ENCODE data around the gene PPFIA1. TPM values are rescaled to one million over a fixed set of nuclear protein-coding genes. Genes with fewer than 3 reads are reported as not detected.

Gene PPFIA1
- total RNA-seq, 2 donors from 2014 or later, result 46.9 to 47.5 TPM

DNA sequence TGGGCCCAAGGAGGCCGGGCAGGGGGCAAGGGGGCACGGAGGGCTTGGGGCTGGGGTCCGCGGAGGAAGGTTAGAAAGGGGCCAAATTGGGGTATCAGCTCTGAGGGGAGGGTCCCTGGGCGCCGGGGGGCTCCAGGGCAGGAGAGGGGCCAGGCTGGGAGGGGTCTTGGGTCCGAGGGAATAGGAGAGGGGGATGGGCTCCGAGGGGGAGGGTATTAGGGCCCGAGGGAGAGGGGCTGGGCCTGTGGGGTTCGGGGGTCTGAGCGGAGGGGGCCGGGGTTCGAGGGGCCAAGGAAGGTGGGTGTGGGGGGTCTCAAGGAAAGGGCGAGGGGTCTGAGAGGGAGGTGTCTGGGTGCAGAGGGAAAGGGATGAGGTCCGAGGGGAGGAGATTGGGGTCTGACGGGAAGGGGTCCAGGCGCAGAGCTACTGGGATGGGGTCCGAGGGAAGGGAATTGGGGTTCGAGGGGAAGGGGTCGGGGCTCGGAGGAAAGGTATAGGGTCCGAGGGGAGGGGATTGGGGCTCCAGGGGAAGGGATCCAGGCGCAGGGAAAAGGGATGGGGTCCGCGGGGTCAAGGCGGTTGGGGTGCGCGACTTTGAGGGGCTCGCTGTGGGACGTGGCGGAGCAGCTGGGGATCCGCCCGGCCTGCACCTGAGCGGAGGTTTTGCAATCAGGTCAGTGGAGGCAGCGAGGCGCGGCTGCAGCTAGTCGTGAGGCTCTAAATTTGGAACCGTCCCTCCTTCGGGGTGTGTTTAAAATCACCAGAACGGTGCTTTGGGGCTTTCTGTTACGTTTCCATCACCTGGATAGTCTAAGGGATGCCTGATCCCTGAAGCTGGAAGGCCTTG, 128.6 kb downstream of the PPFIA1 start:
- TF ChIP-seq, protein P1, sequence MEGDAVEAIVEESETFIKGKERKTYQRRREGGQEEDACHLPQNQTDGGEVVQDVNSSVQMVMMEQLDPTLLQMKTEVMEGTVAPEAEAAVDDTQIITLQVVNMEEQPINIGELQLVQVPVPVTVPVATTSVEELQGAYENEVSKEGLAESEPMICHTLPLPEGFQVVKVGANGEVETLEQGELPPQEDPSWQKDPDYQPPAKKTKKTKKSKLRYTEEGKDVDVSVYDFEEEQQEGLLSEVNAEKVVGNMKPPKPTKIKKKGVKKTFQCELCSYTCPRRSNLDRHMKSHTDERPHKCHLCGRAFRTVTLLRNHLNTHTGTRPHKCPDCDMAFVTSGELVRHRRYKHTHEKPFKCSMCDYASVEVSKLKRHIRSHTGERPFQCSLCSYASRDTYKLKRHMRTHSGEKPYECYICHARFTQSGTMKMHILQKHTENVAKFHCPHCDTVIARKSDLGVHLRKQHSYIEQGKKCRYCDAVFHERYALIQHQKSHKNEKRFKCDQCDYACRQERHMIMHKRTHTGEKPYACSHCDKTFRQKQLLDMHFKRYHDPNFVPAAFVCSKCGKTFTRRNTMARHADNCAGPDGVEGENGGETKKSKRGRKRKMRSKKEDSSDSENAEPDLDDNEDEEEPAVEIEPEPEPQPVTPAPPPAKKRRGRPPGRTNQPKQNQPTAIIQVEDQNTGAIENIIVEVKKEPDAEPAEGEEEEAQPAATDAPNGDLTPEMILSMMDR (IDR thresholded peaks at IDR 0.05), result no peak
- peak overlapping the region; percentile 64 for H3K27ac ChIP-seq
- no peaks in the 10 kb centered on the region for H3K9me3 ChIP-seq
- peak; percentile 29 for DNase-seq
- H3K27me3 ChIP-seq, result no peaks in the 10 kb centered on the region
- H3K4me3 ChIP-seq, result peak overlapping the region; percentile 67
- no peaks in the 10 kb centered on the region for H3K36me3 ChIP-seq
- H3K9ac ChIP-seq (ENCODE audit: low read depth in 2 of 2, low read length in 2 of 2), result peak overlapping the region; percentile 65 to 93
- no peaks in the 10 kb centered on the region for H3K4me1 ChIP-seq
- intact Hi-C loops (cut with DNase I), result no loop called here

DNA sequence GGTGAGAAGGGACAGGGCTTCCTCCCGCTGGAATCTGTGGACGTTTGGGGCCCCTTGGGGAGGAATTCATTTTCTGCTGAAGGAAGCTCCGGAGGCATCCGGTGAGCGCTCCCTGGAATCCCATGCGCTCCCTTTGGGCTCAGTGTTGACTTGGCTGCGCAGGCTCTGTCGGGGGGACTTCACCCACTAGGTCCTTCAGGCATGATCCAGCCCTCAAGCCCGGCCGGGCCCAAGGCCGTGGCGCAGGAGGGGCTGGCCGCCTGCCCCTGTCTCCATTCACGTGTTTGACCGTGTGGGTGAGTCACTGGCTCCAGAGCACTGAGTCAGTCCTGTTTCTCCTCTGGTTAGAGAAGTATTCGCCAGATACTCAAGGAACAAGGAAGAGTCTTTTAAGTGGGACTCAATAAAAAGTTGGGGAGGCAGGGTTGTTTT, 129.2 kb downstream of the PPFIA1 start:
- H3K27me3 ChIP-seq, result no peaks in the 10 kb centered on the region
- H3K4me1 ChIP-seq, result no peaks in the 10 kb centered on the region
- H3K9me3 ChIP-seq, result no peaks in the 10 kb centered on the region
- peak overlapping the region; percentile 64 for H3K27ac ChIP-seq
- H3K36me3 ChIP-seq, result no peaks in the 10 kb centered on the region
- peak overlapping the region; percentile 67 for H3K4me3 ChIP-seq
- intact Hi-C loops (cut with DNase I), result no loop called here
- TF ChIP-seq, protein P1 (IDR thresholded peaks at IDR 0.05), result no peak
- DNase-seq, result peak; percentile 79
- H3K9ac ChIP-seq (ENCODE audit: low read depth in 2 of 2, low read length in 2 of 2), result peak overlapping the region; percentile 65 to 93

DNA sequence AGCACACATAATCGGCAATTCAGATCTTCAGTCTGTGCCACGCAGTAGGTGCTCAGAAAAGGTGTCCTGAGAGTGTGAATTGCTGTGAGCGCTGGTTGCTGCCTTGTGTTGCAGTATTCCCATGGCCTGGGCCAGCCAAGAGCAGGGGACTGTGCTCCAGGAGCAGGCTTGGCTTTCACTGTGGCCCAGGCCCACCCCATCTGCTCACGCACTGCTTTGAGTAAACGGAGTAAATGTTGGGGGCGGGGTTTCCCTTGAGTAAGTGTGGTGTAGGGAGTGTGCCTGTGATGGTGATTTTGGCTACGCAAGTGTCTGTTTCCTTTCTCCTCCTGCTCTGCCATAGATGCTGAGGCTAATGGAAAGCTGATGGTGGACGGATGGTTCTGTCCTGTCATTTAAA, 130.2 kb downstream of the PPFIA1 start:
- no peaks in the 10 kb centered on the region for H3K36me3 ChIP-seq
- no peak for DNase-seq
- TF ChIP-seq, protein P1 (IDR thresholded peaks at IDR 0.05), result no peak
- H3K9ac ChIP-seq (ENCODE audit: low read depth in 2 of 2, low read length in 2 of 2), result no peak overlapping the region
- H3K27ac ChIP-seq, result peak overlapping the region; percentile 64
- intact Hi-C loops (cut with DNase I), result no loop called here
- H3K9me3 ChIP-seq, result no peaks in the 10 kb centered on the region
- no peaks in the 10 kb centered on the region for H3K27me3 ChIP-seq
- H3K4me3 ChIP-seq, result no peak overlapping the region
- H3K4me1 ChIP-seq, result no peaks in the 10 kb centered on the region

DNA sequence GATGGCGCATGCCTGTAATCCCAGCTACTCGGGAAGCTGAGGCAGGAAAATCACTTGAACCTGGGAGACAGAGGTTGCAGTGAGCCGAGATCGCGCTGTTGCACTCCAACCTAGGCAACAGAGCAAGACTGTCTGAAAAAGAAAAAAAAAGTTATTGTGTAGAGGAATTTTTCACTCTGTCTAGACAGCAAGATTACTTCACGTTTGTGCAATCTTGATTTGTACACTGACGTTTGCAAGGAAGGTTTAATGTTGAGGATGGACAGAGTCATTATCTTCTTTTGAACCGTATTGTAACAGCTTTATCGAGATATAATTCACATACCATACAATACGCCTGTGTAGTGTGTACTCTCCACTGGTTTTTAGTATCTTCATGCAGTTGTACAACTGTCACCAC, 131.5 kb downstream of the PPFIA1 start:
- no peak for DNase-seq
- H3K27ac ChIP-seq, result no peak overlapping the region
- intact Hi-C loops (cut with DNase I), result no loop called here

DNA sequence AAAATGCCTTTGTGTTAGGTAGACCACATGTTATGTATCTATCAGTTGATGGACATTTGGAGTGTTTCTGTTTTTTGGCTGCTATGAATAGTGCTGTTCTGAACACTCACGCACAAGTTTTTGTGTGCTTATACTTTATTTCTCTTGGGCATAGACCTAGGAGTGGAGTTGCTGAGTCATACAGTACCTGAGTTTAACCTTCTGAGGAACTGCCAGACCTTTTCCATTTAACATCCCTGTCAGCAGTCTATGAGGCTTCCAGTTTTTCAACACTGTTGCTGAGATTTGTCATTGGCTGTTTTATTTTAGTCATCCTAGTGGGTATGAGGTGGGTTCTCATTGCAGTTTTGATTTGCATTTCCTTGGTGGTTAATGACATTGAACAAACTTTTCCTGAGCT, 132.2 kb downstream of the PPFIA1 start:
- H3K27ac ChIP-seq, result no peak overlapping the region
- no peaks in the 10 kb centered on the region for H3K9me3 ChIP-seq
- H3K9ac ChIP-seq (ENCODE audit: low read depth in 2 of 2, low read length in 2 of 2), result no peak overlapping the region
- H3K27me3 ChIP-seq, result no peaks in the 10 kb centered on the region
- H3K36me3 ChIP-seq, result peaks cover 4% of the 10 kb centered on the region
- intact Hi-C loops (cut with DNase I), result no loop called here
- no peak for DNase-seq
- no peaks in the 10 kb centered on the region for H3K4me1 ChIP-seq
- H3K4me3 ChIP-seq, result no peak overlapping the region
- TF ChIP-seq, protein P1 (IDR thresholded peaks at IDR 0.05), result no peak

More for the DNA sequence above, 131.5 kb downstream of the PPFIA1 start:
- H3K9me3 ChIP-seq, result no peaks in the 10 kb centered on the region
- no peaks in the 10 kb centered on the region for H3K4me1 ChIP-seq
- H3K27me3 ChIP-seq, result no peaks in the 10 kb centered on the region
- H3K4me3 ChIP-seq, result no peak overlapping the region
- TF ChIP-seq, protein P1 (IDR thresholded peaks at IDR 0.05), result no peak
- no peaks in the 10 kb centered on the region for H3K36me3 ChIP-seq
- H3K9ac ChIP-seq (ENCODE audit: low read depth in 2 of 2, low read length in 2 of 2), result no peak overlapping the region
